Endothelial cell of umbilical vein (primary cell): Measurements from ENCODE around the gene ZNF808.
"Not testable (repeated sequence)": the region's sequence is repeated elsewhere in the genome, so short reads cannot be mapped to it uniquely, and the experiment has no call there.

Experiments
- CTCF ChIP-seq, 2 donors: IDR thresholded peaks; 1 replicate in 1 of 2; 2 replicates in 1 of 2; pipeline ENCODE4 v1.5.1; 2011; ENCODE audit warnings: low read length in 2 of 2, mild to moderate bottlenecking in 2 of 2, moderate library complexity in 2 of 2, control low read depth in 1 of 2, inconsistent platforms in 1 of 2, low read depth in 1 of 2; ENCODE audit not compliant: insufficient read depth in 1 of 2; ENCODE audit errors: extremely low read depth in 1 of 2
- EZH2 ChIP-seq: IDR thresholded peaks from 2 replicates; pipeline ENCODE4 v1.6.1; 2012; ENCODE audit warnings: borderline replicate concordance, low read depth, mild to moderate bottlenecking, moderate library complexity, low read length, inconsistent platforms; ENCODE audit not compliant: severe bottlenecking
- MAX ChIP-seq: IDR thresholded peaks from 2 replicates; pipeline ENCODE4 v1.6.1; 2011; ENCODE audit not compliant: insufficient read depth, insufficient read length
- MYC ChIP-seq: IDR thresholded peaks from one replicate; pipeline ENCODE4 v1.6.1; 2011; ENCODE audit warnings: mild to moderate bottlenecking, low read depth, low read length
- POLR2A ChIP-seq: IDR thresholded peaks from 2 replicates; pipeline ENCODE4 v1.6.1; 2012; ENCODE audit warnings: low read depth, mild to moderate bottlenecking, control low read depth, low read length
- POLR2AphosphoS5 ChIP-seq: IDR thresholded peaks from 2 replicates; pipeline ENCODE4 v1.6.1; 2012; ENCODE audit warnings: low read depth, mild to moderate bottlenecking, control low read depth, low read length, moderate library complexity; ENCODE audit not compliant: insufficient read depth

GRCh38 chr19:52601974-52602366 lies 74.5 kb downstream of the ZNF808 start:
- TF ChIP-seq CTCF (IDR thresholded peaks at IDR 0.05; ENCODE audit: extremely low read depth in 1 of 2, insufficient read depth in 1 of 2, low read depth in 1 of 2, low read length in 2 of 2); MYC; EZH2; POLR2AphosphoS5; POLR2A; MAX: not testable (repeated sequence)
